Amygdala (tissue), 56 donors: ENCODE measurements around the gene EXOC3L4.
A peak's percentile ranks its signal among the peaks of the same experiment; 100 is the strongest.
"Not testable (repeated sequence)": the region's sequence is repeated elsewhere in the genome, so short reads cannot be mapped to it uniquely, and the experiment has no call there.

Source experiments
- DNase-seq, 56 donors: peaks; one replicate each; lab custom pipeline; 2025; lab: John Stamatoyannopoulos, UW

The EXOC3L4 gene

DNA sequence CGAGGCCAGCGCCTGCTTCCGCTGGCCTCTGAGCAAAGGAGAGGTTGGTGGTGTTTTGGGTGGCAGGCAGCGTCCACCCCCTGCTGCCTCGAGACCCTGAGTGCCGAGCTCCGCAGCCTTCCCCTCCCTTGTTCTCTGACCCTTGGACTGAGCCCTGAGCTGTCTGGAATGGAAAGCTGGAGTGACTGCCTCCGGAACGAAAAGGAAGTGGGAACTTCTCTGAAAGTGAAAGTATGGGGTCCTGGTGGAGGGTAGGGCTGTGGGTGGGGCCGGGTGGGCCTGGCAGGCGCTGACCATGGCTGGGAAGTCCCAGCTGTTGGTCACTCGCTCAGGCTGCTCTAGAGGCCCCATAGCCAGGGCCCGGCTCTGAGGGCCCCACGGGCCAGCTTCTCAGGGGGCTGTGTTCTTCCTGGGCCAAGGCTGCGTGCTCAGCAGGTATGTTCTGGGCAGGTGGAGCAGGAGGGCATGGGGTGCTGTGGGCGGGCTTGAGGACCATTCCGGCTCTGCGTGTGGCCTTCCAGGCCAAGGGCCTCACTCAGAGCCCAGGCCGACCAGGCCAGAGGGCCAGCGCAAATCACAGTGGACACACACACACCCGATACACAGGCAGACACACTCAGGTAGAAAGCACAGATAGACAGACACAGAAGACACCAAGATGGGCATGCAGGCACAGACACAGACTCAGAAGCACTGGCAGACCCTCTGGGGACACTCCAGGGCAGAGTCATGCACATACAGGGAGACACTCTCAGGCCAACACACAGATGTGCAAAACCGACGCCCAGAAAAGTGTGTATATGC, at the start of gene EXOC3L4:
Gene EXOC3L4 (plus strand): TSS at position 320 of the 804 bp plus-strand sequence. CDS start 5,495 bp downstream, outside the sequence.
- DNase-seq, result no peak

DNA sequence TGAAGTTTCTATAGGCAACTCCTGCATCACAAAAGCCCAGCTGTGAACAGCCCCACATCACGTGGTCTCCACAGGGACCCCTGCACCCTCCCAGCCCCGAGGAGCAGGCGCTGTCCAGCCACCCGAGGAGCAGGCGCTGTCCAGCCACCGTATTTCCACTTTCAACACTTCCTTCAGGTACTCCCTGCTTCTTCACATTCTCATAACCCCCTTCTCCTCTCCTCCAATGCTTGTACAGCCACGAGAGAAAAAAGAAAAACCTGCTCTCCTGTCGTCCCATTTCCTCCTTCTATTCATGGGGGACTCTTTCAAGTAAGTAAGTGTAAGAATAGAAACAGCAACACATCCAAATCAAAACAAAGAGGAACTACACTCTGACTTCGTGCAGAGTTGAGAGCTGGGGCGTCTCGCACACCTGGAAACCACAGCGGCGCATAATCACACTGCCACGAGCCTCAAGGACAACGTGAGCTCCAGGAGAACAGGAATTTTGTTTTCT, 49.1 kb upstream of the EXOC3L4 start:
- no peak for DNase-seq

DNA sequence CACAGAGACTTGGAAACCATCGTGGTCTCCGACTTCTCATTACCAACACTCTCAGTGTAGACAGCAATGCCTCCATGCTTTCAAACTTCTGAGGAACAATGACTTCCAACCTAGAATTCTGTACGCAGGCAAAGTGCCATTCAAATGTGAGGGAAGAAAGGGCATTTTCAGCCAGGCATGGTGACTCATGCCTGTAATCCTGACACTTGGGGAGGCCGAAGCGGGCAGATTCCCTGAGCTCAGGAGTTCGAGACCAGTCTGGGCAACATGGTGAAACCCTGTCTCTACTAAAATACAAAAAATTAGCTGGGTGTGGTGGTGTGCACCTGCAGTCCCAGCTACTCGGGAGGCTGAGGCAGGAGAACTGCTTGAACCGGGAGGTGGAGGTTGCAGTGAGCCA, 47.1 kb upstream of the EXOC3L4 start:
- not testable (repeated sequence) for DNase-seq

DNA sequence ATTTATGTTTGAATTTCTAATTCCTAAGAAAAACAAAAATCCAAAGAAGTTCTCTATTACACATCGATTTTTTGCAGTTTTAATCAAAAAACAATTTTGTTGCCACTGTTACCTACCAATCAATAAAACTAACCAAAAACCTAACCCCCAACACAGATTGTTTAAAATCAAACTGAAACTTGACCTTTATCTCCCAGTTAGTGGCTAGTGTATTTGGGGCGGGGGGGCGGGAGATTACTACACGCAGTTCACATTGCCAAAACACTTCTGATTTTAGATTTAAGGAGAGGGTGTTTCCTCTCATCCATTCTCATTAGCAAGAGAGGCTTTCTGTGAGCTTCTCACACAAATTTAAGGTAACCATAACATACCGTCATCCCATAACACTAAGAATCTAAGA, 43.6 kb upstream of the EXOC3L4 start:
- no peak for DNase-seq

DNA sequence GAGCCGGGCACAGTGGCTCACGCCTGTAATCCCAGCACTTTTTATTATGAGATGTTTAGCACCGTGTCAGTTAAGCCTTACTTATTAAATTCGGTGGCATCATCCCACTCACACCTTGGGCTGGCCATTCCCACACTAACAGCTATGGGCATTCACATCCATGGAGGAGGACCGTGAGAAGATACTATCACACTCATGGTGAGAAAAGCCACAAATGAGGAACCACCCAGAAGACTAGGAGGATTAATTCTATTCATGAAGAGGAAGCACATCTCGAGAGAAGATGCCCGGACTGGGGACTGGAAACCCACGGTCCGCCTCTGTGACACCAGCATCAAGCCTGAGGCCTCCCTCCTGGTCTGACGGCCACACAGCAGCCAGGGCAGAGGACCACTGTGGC, 42.1 kb upstream of the EXOC3L4 start:
- no peak for DNase-seq

DNA sequence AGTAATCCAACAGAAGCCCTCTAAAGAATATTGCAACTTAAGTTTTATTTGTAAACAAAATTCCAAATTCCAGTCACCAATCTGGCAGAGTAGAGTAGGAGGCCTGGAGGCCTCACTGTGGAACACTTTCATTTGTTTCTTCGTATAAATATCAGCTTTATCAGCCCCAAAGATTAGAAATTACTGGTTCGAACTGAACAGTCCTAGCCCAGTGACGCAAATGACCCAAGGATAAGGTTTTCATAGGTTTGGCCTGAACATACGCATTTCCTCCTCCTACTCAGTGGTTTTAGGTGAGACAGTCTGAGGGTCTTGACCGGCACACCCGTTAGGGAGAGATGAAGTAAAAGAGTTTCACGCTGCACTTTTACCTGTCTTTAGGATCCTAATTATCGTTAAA, 38.8 kb upstream of the EXOC3L4 start:
- DNase-seq, result no peak

DNA sequence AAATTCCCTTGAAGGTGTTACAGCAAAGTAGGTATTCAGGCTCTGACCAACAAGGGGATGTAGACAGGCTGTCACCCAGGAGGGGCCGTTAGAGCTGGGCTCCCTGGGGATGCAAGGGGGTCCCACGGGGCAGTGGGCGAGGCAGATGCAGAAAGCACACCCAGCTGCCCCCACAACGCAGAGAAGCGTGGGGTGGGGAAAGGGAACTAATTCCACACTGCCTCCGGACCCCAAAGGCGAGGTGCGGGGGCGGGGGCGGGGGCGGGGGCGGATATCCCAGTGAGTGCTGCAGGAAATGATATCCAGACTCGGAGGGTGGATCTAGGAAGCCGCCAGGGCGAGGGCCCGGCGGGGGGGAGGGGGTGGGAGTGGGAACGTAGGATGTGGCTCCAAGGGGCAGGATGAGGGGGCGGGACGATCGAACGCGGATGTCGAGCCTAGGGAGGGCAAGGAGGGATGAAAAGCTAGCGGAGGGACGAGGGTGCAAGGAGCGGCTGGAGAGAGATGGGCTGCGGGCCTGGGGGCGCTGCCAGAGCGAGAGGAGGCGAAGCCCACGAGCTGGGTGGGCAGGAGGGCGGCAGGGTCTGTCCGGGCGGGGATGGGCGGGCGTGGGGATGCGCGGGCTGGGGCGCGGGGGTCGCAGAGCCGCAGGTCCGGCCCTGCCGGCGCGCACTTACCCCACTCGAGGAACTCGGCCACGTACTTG, 38.0 kb upstream of the EXOC3L4 start:
- DNase-seq, result peak in 5 of 56 donors; percentile 16 to 45 (median 22)

DNA sequence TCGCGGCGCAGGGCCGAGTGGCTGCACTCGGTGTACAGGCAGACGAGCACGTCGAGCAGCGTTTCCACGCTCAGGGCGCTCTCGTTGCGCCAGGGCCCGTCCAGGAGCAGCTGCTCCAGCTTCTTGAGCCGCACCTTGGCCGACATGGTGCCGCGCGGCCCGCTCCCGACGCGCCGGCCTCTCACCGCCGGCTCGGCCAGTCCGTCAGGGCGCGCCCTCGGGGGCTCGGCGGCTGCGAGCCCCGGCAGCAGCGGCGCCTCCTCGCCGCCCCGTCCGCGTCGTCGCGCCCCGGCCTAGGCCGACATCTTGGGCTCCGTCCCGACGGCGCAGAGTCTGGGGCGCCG, 37.5 kb upstream of the EXOC3L4 start:
- peak in 4 of 56 donors; percentile 33 to 49 (median 42) for DNase-seq

DNA sequence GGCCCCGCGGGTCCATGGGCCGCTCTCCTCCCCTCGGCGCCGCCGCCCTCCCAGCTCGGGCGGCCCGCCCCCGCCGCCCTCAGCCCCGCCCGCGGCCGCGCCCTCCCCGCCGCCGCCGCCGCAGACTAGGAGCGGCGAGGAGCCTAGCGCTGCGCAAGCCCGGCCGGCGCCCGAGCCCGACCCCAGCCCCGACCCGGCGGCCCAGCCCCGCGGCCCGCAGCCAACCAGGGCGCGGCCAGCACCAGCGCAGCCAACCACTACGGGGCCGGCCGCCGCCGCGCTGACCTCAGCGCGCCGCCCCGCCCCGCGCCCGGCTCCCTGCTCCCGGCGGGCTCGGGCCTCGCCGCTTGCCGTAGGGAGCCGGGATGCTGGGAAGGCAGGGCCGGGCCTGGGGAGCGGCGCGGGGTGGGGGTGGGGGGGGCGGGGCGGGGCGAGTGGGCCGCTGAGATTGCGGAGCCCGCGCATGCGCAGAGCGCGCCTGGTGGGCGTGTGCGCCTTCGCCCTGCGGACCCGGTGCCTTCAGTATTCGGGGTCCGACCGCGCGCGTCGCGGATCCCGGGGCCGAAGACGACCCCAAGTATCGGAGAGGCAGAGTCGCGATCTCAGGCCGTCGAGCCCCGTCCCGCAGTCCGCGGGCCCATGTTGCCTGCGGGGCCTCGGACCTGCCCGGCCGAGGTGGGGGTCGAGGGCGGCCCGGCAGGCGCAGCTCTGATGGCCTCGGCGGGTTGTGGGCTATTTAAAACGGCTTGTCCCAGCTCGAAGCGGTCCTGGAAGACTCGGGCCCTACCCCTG, 37.0 kb upstream of the EXOC3L4 start, which contains the start of gene CDC42BPB:
Gene CDC42BPB (minus strand): TSS at position 178 of the 792 bp plus-strand sequence. CDS start 376 bp downstream, outside the sequence.
- DNase-seq, result peak in 55 of 56 donors; percentile 29 to 91 (median 77)

DNA sequence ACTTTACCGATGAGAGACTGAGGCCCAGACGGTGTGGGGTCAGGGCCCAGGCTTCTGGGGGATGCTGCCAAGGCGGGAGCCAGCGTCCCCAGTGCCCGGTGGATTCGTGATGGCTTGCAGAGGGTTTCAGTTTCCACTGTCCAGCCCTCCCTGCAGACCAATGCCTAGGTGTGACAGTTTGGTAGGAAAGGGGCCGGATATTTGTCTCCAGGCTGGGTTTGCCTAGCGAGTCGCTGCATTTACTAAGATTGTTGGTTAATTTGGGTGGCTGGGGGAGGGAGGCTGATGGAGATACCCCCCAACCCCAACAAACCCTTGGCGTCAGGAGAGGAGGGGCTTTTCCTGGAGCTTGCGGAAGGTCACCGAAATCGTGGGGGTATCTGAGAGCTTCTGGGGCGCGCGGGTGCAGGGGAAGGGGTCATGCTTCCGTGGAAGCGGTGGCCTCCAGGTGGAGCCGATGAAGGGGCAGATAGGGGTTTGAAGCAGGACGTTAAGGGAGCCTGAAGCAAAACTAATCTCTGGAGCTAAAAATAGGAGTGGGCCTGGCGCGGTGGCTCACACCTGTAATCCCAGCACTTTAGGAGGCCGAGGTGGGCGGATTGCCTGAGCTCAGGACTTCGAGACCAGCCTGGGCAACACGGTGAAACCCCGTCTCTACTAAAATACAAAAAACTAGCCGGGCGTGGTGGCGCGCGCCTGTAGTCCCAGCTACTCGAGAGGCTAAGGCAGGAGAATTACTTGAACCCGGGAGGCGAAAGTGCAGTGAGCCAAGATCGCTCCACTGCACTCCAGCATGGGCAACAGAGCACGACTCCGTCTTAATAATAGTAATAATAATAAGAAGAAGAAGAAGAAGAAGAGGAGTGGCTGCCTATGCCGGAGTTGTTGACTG, 36.1 kb upstream of the EXOC3L4 start:
- DNase-seq, result no peak

DNA sequence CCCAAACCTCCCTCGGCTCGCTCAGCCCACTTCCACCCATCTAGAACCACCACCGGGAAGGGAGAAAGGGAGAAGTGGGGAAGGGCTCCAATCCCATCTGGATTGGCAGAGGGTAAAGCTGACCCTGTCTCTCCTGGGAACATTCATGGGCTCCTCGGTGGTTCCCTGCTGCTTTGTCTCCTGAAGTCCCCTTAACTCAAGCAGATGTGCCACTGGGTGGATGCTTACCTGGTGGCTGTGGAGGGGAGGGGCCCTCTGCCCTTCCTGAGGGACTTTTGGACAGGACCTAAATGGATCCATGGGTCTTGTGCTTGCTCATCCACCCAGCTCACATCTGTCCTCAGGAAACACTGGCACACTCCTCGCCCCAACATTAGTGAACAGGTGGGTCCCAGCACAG, 35.0 kb upstream of the EXOC3L4 start:
- no peak for DNase-seq

DNA sequence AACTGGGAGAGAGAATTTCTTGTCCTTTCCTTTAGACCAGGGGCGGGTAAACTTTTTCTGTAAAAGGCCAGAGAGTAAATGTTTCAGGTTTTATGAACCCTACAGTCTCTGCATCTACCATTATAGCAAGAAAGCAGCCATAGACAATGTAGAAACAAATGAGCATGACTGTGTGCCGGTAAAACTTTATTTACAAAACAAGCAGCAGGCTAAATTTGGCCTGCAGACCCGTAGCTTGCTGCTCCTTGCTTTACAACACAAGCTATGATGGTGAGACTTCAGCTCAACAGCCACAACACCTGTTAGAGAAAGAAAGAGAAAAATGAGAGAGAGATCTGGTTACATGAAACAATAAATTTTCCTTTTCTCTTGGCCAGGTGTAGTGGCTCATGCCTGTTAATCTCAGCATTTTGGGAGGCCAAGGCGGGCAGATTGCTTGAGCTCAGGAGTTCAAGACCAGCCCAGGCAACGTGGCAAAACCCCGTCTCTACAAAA, 33.0 kb upstream of the EXOC3L4 start:
- no peak for DNase-seq

DNA sequence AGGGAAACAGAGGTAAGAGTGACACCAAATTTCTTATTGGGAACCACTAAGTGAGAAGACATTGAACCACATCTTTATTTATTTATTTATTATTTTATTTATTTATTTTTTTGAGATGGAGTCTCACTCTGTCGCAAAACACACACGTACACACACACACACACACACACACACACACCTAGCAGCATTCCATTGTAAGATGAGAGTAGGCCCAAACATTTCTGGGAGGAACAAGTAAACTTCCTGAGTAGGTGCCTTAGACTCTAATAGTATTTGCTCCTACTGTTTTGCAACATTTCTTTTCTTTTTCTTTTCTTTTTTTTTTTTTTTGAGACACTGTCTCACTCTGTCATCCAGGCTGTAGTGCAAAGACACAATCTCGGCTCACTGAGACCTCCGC, 30.1 kb upstream of the EXOC3L4 start:
- DNase-seq, result no peak

DNA sequence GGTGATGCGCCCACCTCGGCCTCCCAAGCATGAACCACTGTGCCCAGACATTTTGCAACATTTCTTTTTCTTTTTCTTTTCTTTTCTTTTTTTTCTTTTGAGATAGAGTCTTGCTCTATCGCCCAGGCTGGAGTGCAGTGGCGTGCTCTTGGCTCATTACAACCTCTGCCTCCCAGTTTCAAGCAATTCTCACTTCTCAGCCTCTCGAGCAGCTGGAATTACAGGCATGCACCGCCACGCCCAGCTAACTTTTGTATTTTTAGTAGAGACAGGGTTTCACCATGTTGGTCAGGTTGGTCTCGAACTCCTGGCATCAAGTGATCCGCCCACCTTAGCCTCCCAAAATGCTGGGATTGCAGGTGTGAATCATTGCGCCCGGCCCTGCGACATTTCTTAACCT, 29.5 kb upstream of the EXOC3L4 start:
- no peak for DNase-seq

DNA sequence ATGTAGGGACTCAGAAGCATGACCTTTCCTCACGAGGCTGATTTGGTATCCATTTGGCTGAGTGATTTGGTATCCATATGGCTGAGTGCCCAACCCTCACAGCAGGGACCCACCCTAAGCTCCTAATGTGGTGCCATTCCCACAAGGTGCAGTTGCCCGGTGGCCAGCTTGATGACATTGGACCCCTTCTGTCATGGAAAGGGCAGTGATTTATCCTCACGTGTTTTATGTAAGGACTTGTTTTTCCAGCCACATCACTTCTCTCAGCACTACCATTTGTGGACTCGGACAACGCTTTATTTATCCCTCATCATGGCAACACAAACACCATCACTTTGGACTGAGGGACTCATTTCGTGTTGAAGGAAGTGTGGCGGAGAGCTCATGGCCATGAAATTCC, 28.7 kb upstream of the EXOC3L4 start:
- no peak for DNase-seq

DNA sequence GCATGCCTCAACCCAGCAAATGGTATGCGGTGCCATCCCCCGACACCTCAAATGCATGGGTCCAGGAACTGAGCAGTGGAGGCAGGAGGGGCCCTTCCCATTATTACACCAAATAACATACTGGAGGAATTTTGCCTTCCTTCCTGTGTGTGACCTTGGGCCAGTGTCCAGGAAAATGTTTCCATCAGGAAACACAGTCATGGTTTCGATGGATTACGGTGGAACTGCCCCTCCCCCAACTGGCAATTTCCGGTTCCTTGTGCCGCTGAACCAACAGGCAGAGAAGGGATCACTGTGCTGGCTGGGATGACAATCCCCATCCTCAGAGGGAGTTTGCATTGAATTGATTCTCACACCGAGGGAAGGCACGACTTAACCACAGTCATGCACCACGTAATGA, 28.1 kb upstream of the EXOC3L4 start:
- no peak for DNase-seq

DNA sequence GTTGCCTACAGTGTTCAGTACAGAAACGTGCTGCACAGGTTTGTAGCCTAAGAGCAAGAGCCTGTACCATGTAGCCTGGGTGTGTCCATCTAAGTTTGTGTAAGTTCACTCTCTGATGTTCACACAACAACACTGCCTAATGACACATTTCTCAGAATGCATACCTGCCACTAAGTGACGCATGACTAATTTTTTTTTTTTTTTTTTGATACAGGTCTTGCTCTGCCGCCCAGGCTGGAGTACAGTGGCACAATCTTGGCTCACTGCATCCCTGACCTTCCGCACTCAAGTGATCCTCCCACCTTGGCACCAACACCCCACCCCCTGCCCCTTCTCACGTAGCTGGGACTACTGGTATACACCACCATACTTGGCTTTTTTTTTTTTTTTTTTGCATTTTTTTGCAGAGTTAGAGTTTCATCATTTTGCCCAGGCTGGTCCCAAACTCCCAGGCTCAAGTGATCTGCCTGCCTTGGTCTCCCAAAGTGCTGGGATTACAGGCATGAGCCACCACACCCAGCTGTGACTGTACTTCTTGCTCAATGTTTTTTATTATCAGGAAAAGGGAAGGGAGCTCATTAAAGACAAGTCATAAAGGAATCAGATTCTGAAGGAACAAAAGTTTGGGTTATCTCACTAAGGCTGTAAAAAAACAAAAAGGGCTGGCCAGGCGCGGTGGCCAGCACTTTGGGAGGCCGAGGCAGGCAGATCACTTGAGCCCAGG, 27.1 kb upstream of the EXOC3L4 start:
- no peak for DNase-seq

DNA sequence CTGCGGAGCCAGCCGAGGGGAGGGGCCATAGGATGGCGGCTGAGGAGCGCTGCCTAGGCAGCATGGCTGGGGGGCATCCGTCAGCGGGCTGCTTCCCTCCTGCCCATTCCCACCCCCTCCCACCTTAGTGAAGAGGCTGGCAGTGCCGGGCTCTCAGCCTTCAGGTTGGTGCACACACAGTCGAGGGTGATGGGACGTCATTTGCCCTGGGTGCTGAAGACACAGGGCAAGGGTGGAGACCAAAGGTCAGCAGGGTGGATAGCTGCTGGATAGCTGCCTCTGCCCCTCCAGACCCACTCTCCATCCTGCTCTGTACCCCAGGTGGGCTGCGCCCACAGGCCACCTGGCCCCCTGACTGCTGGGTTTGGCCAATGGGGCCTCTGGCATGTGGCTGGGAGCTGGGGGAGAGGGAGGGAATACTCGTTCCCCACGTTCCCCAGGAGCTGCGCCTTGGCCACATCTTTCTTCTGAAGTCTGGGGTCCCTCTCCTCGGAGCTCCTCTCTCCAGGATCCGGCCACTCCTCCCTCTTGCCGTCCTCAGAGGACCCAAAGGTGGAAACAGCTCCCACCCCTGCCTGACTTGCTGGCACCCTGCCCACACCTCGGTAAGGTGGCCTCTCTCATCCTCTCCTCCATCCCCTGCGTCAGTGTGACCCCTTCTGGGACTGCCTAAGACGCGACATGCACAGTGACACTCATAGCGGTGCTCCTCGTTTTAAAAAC, 26.0 kb upstream of the EXOC3L4 start:
- no peak for DNase-seq
